Left lobe of liver (tissue), 2 donors: ENCODE results near the gene ADGRE2. TPM values are rescaled to one million over a fixed set of nuclear protein-coding genes. Genes with fewer than 3 reads are reported as not detected.
"Not testable (repeated sequence)": the region's sequence is repeated elsewhere in the genome, so short reads cannot be mapped to it uniquely, and the experiment has no call there.

Source experiments
- ATAC-seq: fragments of 200-7000 bp; cut with Tn5 transposase; one replicate; pipeline ENCODE4 v1.9.1; 2020; ENCODE audit warnings: mild to moderate bottlenecking, moderate library complexity
- DNase-seq: peaks from one replicate; pipeline ENCODE4 v3.0.0-alpha.2; 2020; ENCODE audit warnings: low spot score
- total RNA-seq: library from RNA; stranded (reverse); gene quantifications from one replicate; pipeline ENCODE4 v1.2.1, GENCODE V29; 2021
- donor health status: DM: no; HTN: no; CAD: no; lungs with moderate emphysema.
- donor health status: DM: no; HTN: yes; CAD: no.

Gene ADGRE2
- total RNA-seq, 1 donor from 2014 or later = 1.6 TPM

DNA sequence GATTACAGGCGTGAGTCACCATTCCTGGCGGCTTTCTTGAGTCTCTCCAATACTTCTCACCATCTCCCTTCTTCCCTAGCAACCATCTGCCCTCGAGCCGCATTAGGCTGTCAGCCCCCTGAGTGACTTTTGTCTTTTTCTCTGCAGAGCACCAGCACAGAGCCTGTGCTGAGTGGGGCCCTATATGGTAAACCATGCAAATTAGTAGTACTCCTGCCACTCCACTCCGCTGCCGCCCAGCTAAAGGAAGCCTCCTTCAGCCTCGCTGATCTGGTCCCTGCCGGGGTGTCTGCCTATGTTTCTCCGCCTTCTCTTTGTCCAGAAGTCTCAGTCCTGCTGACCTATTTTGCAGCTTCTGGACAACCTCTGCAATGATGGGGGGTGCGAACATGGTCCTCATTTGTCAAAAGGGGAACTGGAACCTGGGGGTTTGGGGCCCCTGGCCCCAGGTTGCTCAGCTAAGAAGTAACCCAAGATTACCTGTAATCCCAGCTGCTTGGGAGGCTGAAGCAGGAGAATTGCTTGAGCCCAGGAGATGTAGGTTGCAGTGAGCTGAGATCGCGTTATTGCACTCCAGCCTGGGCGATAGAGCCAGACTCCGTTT, 2.4 kb upstream of the ADGRE2 start:
- DNase-seq, ATAC-seq: not testable (repeated sequence)

DNA sequence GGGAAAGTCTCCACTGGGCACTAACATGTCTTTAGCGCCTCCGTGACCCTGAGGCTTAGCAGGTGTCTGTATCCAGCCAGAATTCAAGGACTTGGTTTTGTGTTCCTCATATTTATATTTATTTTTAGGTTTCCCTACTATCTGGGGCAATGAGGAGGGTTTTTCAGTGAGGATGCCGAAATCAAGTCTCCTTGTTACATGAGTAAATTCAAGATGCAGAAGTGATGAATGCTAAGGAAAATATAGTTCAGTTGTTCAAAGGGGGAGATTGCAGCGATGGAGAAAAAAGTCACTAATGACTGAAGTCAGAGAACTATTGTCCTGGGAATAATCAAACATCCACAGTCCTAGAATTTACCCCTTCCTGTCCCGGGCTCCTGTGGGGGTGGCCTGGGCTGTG, 791 bp upstream of the ADGRE2 start:
- ATAC-seq = no peak
- DNase-seq = no peak

DNA sequence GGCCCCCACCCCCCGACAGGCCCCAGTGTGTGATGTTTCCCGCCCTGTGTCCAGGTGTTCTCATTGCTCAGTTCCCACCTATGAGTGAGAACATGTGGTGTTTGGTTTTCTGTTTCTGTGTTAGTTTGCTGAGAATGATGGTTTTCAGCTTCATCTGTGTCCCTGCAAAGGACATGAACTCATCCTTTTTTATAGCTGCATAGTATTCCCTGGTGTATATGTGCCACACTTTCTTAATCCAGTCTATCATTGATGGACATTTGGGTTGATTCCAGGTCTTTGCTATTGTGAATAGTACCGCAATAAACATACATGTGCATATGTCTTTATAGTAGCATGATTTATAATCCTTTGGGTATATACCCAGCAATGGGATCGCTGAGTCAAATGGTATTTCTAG, 715 bp downstream of the ADGRE2 start:
- DNase-seq, ATAC-seq: not testable (repeated sequence)

DNA sequence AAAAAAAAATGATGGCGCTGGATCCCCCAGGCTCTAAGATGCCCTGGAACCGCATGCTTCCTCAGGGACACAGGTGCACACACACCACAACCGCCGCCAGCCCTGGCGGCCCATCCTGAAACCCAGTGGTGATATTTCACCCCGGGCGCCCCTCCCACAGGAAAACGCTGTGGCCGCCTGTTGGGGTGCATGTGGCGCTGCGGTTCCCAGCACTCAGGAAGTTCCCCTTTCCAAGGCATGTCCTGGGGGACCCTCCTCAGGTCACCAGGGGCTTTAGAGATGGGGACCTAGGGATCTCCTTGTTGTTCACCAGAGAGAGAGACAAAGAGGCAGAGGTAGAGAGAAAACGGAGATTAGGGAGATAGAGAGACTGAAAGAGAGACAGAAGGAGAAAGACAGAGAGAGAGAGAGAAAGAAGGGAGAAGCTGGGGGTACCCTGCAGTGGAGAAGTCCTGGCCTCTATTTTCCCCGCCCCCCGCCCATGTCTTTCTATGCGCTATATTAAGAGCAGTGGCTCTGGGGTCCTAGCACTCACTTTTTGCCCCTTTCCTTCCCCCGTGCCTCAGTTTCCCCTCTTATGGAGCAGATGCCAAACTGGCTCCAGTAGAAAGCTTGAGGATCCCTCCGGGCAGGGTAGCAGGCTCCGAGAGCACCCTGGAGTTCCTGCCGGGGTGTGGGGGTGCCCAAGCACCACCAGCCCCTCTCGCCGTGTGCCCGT, 2.3 kb downstream of the ADGRE2 start:
- ATAC-seq (peak; percentile 41), DNase-seq (no peak)

GRCh38 chr19:14775326-14775725, 3.0 kb downstream of the ADGRE2 start:
- ATAC-seq, DNase-seq: not testable (repeated sequence)

DNA sequence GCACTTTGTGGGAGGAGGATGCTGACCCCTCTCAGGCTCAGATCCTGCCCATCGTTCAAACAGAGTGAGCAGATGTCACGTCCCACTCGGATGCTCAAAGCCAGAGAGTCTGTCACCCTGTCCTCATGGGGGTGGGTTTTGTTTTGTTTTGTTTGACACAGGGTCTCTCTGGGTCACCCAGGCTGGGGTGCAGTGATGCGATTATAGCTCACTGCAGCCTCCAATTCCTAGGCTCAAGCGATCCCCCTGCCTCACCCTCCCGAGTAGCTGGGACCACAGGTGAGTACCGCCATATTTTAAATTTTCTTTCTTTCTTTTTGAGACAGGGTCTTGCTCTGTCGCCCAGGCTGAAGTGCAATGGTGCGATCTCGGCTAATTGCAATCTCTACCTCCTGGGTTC, 4.0 kb downstream of the ADGRE2 start:
- ATAC-seq (no peak), DNase-seq (no peak)

- DNase-seq, ATAC-seq: not testable (repeated sequence)
Observed at GRCh38 chr19:14773722-14774121, 4.6 kb downstream of the ADGRE2 start.

DNA sequence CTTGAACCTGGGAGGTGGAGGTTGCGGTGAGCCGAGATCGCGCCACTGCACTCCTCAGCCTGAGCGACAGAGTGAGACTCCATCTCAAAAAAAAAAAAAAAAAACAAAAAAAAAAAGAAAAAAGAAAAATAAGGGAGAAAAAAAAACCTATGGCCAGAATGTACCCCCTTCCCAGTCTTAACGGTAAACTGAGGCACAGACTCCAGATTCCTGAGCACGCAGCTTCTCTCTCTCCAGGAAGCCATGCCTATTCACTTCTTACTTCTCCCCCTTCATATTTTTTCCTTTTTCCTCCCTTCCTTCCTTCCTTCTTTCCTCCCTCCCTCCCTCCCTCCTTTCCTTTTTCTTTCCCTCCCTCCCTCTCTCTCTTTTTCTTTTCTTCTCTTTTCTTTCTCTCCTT, 5.4 kb downstream of the ADGRE2 start:
- no peak for DNase-seq
- ATAC-seq = no peak

- no peak for DNase-seq
- ATAC-seq = no peak
Observed at GRCh38 chr19:14772467-14772866, 5.9 kb downstream of the ADGRE2 start.

DNA sequence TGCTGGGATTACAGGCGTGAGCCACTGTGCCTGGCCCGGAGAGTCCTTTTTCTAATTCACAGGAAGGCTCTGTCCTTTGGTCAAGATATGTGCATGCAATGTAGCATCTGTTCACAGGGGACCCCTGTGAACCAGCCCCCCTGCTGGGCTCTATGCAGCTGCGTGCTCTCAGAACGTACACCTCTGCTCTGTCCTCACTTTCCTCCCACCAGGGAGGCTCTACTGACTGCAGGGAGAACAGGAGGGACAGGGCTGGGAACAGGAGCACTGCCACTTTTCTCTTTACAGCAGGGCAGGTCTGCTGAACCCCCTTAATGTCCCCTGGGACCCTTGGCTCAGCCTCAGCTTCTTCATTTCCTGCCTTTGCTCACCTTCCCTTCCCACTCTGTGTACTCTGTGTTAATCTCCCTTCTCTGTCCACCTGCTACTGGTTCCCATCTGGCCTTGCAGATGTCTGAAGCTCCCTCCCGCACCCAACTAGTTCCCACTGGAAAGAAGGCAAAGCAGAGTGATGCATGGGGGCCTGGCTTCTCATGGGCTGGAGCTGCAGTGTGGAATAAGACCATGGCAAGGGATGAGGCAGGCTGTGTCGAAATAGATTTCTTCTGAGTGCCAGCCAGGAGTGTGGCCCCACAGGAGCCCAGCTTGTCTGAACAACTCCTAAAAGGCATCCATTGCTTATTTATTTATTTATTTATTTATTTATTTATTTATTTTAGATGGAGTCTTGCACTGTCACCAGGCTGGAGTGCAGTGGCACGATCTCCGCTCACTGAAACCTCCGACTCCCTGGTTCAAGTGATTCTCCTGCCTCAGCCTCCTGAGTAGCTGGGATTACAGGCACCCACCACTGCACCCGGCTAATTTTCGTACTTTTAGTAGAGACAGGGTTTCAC, 7.2 kb downstream of the ADGRE2 start:
- DNase-seq (no peak), ATAC-seq (no peak)

GRCh38 chr19:14770136-14770535, 8.2 kb downstream of the ADGRE2 start:
- DNase-seq = no peak
- ATAC-seq = no peak

- DNase-seq (no peak), ATAC-seq (no peak)
Observed at GRCh38 chr19:14769201-14769600, 9.2 kb downstream of the ADGRE2 start.

DNA sequence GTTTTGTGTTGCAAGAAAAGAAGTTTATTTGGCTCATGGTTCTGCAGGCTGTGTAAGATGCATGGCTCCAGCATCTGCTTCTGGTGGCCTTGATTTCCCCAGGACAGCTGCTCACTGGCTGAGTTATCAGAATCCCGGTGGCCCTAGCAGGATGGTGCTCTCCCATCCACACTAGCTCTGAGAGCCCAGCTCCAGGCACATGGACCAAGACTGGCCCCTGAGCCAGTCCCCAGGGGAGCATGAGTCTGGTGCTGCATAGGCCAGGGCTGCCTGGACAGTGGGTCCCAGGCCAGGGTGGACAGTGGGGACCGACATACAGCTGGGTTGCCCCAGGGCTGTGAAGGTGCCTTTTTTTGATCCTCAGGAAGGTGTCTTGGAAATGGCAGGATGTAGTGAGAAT, 10.4 kb downstream of the ADGRE2 start:
- ATAC-seq (no peak), DNase-seq (no peak)

DNA sequence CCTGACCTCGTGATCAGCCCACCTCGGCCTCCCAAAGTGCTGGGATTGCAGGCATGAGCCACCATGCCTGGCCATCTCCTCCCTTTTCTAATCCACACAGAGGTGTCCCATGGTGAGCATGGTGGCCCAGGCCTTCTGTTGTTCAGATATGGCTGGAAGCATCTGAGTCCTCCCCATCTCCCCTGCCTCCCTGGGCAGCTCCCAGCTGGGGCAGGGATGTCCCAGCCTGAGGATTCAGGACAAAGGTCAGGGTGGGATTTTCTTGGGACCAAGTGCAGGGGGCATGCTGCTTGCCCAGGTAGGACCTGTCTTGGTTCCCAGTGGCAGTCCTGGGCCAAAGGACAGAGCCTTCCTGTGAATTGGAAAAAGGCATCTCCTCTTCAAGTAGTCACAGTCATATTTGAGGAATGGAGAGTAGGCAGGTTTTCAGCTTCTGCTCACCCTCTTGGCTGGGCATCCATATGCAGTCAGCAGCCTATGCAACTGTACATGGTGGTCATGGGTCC, 10.8 kb downstream of the ADGRE2 start:
- DNase-seq = no peak
- ATAC-seq = no peak

DNA sequence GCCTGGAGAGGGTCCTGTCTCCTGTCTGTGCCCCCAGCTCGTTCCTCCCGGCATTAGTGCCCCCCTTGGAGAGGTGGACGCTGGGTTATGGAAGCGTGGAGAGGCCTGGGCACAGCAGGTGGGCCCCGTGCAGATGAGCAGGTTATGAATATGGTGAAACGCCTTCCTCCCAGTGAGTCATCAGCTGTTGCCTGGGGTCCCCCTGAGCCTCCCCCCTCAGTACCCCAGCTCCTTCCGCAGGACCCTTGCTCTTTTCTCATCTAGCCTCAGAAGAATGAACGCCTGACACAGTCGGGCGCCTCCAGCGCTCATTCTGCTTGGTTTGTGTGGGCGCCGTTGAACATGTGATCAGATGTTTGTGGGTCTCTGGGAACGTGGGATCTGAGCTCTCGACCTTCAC, 12.5 kb downstream of the ADGRE2 start:
- not testable (repeated sequence) for ATAC-seq, DNase-seq

- ATAC-seq, DNase-seq: not testable (repeated sequence)
Observed at GRCh38 chr19:14765403-14765802, 13.0 kb downstream of the ADGRE2 start.

GRCh38 chr19:14764401-14764800, 14.0 kb downstream of the ADGRE2 start:
- no peak for DNase-seq
- no peak for ATAC-seq

GRCh38 chr19:14763497-14764145, 14.7 kb downstream of the ADGRE2 start:
- ATAC-seq (no peak), DNase-seq (no peak)

DNA sequence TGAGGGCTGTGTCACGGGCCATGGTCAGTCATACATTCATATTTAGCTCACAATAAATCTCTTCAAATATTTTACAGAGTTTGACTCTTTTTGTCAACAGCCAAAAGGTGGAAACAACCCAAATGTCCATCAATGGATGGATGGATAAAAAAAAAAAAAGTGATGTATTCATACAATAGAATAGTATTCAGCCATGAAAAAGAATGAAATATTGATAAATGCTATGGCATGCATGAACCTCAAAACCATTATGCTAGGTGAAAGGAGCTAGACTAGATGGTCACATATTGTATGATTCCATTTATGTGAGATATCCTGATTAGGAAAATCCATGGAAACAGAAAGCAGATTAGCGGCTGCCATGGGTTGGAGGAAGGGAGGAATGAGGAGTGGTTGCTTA, 16.2 kb downstream of the ADGRE2 start:
- ATAC-seq (no peak), DNase-seq (no peak)

GRCh38 chr19:14761607-14762006, 16.8 kb downstream of the ADGRE2 start:
- DNase-seq (no peak), ATAC-seq (no peak)

- no peak for DNase-seq
- no peak for ATAC-seq
Observed at GRCh38 chr19:14758816-14759215, 19.5 kb downstream of the ADGRE2 start.
